ENCODE data around the gene ASB2.

DNA sequence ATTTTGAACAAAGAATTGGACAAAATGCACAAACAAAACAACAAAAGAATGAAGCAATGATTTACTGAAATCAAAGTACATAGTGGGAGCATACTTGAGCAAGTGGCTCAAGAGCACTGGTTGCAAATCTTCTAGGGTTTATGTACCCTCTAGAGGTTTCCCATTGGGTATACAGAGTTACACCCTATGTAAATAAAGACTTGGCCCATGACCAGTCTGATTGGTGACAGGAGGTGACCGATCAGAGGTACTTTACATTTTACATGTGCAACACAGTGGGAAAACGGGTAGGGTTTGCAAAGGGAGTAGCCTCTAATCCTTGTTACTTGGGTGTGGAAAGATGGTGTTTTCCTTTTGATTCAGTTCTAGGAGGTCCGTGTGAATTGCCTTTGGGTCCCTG lies 59.9 kb downstream of the ASB2 start:
- TF ChIP-seq, protein P1, sequence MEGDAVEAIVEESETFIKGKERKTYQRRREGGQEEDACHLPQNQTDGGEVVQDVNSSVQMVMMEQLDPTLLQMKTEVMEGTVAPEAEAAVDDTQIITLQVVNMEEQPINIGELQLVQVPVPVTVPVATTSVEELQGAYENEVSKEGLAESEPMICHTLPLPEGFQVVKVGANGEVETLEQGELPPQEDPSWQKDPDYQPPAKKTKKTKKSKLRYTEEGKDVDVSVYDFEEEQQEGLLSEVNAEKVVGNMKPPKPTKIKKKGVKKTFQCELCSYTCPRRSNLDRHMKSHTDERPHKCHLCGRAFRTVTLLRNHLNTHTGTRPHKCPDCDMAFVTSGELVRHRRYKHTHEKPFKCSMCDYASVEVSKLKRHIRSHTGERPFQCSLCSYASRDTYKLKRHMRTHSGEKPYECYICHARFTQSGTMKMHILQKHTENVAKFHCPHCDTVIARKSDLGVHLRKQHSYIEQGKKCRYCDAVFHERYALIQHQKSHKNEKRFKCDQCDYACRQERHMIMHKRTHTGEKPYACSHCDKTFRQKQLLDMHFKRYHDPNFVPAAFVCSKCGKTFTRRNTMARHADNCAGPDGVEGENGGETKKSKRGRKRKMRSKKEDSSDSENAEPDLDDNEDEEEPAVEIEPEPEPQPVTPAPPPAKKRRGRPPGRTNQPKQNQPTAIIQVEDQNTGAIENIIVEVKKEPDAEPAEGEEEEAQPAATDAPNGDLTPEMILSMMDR (optimal IDR thresholded peaks at IDR 0.05 in 1 of 3, IDR thresholded peaks at IDR 0.05 in 1 of 3, conservative IDR thresholded peaks at IDR 0.05 in 1 of 3; ENCODE audit: extremely low read depth in 1 of 3, insufficient read depth in 2 of 3, low read length in 3 of 3), result no peak
- no peak for TF ChIP-seq EZH2 (IDR thresholded peaks at IDR 0.05; ENCODE audit: low read length)

Data from keratinocyte (primary cell).